AG09319 (cell line): ENCODE measurements around the gene C5orf58.
A peak's percentile ranks its signal among the peaks of the same experiment; 100 is the strongest.

Experiments
- DNase-seq: peaks from one replicate; pipeline ENCODE4 v3.0.0-alpha.2; 2010; ENCODE audit warnings: low read depth; ENCODE audit errors: extremely low read depth
- CTCF ChIP-seq: IDR thresholded peaks from 2 replicates; pipeline ENCODE4 v1.5.1; 2011; ENCODE audit warnings: low read depth, mild to moderate bottlenecking, inconsistent platforms, low read length, moderate library complexity

Gene C5orf58

GRCh38 chr5:170211575-170212334, 21.0 kb upstream of the C5orf58 start:
- DNase-seq = no peak
- TF ChIP-seq CTCF = no peak

GRCh38 chr5:170216257-170216864, 16.4 kb upstream of the C5orf58 start:
- DNase-seq = peak; percentile 15
- peak; percentile 42 for TF ChIP-seq CTCF

- no peak for TF ChIP-seq CTCF
- DNase-seq = no peak
Measured at GRCh38 chr5:170217831-170218230, 15.0 kb upstream of the C5orf58 start.

GRCh38 chr5:170218726-170219125, 14.1 kb upstream of the C5orf58 start:
- no peak for TF ChIP-seq CTCF
- DNase-seq = no peak

- no peak for DNase-seq
- no peak for TF ChIP-seq CTCF
Measured at GRCh38 chr5:170219615-170220014, 13.2 kb upstream of the C5orf58 start.

- DNase-seq = no peak
- no peak for TF ChIP-seq CTCF
Measured at GRCh38 chr5:170220191-170220590, 12.6 kb upstream of the C5orf58 start.

GRCh38 chr5:170221327-170221741, 11.5 kb upstream of the C5orf58 start:
- no peak for TF ChIP-seq CTCF
- DNase-seq = no peak
